Activated CD8-positive, alpha-beta memory T cell treated with anti-CD3 and anti-CD28 coated beads for 1 hour (primary cell): Measurements from ENCODE around the gene KDM1B.
"Not testable (repeated sequence)": the region's sequence is repeated elsewhere in the genome, so short reads cannot be mapped to it uniquely, and the experiment has no call there.

Experiments used
- DNase-seq, 2 donors: peaks; one replicate each; pipeline ENCODE4 v3.0.0-alpha.2; 2020; ENCODE audit warnings: low read depth in 1 of 2; ENCODE audit errors: extremely low read depth in 1 of 2

The KDM1B gene

GRCh38 chr6:18151391-18151790 is 3.8 kb upstream of the KDM1B start:
- not testable (repeated sequence) for DNase-seq

GRCh38 chr6:18151801-18152200 is 3.4 kb upstream of the KDM1B start:
- no peak for DNase-seq

GRCh38 chr6:18153311-18153703 is 1.9 kb upstream of the KDM1B start:
- no peak for DNase-seq

DNA sequence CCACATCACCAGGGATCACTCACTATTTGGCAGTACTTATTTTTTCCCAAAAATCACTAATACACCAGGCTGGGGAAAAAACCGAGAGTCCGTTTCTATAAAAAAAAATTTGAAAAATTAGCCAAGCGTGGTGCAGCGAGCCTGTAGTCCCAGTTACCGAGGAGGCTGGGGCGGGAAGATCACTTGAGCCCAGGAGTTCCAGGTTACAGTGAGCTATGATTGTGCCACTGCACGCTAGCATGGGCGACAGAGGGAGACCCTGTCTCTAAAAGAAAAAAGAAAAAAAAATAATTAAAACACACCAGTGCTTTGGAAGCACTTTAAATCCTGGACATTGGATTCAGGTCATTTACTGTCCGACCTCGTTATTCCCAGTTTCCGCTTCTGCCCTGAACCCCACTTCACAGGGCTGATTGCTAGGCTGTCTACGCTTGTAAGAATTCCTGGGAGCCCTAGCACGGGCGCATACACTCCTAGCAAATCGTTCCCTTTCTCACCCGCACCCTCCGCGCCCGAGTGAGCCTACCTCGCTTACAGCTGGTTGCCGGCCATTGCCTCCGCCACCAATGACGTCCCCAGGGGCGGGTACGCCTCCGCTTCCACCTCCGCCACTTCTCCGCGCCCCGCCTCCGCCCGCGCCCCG is 594 bp upstream of the KDM1B start, which contains the start of gene TPMT:
TSS of gene TPMT (minus strand) at position 571 of the 643 bp plus-strand sequence. CDS start 5,950 bp downstream, outside the sequence.
- no peak for DNase-seq

DNA sequence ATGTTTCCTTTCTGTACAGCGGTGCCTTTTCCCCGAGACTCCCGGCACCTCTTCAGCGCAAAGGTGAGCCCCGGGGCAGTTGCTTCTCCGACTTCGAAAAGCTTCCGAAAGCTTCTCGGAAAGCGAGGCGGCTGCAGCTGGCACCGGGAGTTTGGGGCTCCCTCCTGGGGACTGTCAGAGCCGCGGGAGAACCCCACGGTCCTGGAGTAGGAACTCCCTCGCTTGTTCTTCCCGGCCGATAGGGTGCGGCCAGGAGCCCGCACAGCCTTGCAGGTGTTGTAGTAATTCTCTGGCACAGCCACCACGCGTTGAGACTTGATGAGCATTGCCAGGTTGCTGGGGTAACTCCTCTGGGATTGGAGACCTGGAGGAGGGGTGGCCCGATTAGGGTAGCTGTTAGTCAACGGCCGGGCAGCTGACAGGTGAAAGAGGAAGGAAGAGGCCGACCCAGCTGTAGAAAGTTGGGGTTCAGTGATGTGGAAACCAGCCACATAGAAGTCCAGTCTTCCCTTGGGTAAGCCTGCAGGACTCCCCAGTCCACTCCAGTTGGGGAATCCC is 721 bp downstream of the KDM1B start:
- peak; percentile 3 to 32 for DNase-seq

DNA sequence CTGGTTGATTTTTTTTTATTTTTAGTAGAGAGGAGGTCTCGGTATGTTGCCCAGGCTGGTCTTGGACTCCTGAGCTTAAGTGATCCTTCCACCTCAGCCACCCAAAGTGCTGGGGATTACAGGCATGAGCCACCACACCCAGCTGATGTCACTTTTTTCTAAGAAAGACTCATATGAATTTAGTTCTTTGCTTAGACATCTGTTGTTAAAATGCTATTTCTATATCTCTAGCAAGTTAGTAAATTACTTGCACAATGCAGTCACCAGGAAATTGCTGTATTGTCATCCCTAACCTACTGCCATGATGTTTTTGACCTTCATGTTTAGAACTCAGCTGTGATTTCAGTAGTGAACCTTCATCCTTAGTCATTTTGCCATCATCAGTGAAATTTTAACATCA is 5.7 kb downstream of the KDM1B start:
- DNase-seq: no peak

- DNase-seq: no peak
These were observed 6.2 kb downstream of the KDM1B start for GRCh38 chr6:18161431-18161830.

DNA sequence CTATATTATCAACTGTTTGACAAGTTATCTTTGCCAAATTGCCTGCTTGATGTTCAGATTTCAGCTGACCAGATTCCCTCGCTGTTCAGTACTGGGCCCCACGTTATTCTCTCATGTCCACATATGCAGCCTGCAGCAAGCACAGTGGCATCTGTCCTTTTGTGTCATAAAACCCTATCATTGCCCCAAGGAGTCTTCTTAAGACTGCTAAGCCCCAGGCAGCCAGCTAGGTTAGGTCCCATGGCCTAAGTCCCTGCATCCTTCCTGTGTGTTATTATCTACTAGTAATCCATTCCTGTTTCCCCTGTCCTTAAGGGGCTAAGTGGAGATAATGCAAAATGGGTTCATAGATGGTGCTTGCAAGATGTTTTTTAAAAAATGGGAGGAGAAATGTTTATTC is 7.2 kb downstream of the KDM1B start:
- DNase-seq: no peak

- no peak for DNase-seq
These were observed 10.5 kb downstream of the KDM1B start for GRCh38 chr6:18165751-18166150.

GRCh38 chr6:18166312-18167036 is 11.3 kb downstream of the KDM1B start:
- no peak for DNase-seq

GRCh38 chr6:18168264-18168663 is 13.0 kb downstream of the KDM1B start:
- DNase-seq: no peak

GRCh38 chr6:18171871-18172270 is 16.6 kb downstream of the KDM1B start:
- DNase-seq: no peak

DNA sequence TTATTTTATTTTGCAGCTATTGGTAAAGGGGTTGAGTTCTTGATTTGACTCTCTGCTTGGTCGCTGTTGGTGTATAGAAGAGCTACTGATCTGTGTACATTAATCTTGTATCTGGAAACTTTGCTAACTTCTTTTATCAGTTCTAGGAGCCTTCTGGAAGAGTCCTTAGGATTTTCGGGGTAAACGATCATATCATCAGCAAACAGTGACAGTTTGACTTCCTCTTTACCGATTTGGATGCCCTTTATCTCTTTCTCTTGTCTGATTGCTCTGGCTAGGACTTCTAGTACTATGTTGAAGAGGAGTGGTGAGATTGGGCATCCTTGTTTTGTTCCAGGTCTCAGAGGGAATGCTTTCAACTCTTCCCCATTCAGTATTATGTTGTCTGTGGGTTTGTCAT is 21.0 kb downstream of the KDM1B start:
- not testable (repeated sequence) for DNase-seq

DNA sequence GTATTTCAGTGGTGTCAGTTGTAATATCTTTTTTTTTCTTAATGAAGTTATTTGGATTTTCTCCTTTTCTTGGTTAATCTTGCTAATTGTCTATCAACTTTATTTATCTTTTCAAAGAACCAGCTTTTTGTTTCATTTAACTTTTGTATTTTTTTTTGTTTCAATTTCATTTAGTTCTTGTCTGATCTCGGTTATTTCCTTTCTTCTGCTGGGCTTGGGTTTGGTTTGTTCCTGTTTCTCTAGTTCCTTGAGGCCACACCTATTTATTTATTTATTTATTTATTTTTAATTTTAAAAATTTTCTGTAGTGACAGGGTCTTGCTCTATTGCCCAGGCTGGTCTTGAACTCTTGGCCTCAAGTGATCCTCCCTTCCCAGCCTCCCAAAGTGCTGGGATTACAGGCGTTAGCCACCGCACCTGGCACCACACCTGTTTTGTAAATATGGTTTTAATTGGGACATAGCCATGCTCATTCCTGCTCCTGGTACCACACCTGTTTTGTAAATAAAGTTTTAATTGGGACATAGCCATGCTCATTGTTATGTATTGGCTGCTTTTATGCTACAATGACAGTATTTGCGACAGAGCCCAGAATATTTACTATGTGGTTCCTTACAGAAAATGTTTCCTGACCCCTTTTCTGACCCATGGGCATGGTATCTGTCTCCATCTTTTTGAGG is 22.2 kb downstream of the KDM1B start:
- DNase-seq: no peak

DNA sequence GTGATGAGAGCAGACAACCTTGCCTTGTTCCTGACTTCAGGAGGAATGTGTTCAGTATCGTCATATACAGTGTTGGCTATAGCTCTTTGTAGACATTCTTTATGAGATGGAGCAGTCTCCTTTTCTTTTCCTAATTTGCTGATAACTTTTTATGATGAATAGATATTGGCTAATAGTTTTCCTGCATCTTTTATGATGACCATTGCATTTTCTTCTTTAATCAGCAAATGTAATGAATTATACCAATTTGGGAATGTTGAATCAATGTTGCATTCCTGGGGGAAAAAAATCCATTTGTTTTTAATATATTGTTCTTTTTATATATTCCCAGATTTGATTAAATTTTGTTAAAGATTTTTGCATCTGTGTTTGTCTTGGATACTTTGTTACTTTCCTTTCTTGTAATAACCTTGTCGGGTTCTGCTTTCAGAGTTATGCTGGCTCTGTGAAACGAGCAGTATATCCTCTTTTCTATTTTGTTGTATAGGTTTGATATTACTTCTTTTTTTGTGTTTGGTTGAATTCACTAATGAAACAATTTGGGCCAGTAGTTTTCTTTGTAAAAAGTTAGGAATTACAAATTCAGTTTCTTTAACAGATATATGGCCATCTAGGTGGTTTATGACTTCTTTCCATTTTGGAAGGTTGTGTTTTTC is 23.9 kb downstream of the KDM1B start:
- DNase-seq: no peak

DNA sequence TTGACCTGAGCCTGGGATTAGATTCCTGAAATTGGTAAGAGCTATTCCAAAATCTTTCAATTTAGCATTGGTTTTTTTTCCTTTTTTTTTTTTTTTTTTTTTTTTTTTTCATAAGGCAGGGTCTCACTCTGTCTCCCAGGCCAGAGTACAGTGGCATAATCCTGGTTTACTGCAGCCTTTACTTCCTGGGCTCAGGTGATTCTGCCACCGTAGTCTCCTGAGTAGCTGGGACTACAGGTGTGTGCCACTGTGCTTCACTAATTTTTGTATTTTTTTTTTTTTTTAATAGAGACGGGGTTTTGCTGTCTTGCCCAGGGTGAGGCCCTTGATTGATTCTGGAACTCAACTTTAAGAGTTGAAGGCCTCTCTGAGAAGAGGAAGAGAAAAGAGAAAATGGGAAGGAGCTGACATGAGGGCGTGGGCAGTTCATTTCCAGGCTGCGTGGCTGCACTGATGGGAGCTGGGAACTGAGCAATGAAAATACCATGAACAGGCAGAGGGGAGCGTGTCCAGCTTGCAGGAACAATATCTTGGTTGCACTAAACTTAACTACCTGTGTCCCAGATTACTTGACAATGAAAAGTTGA is 24.6 kb downstream of the KDM1B start:
- no peak for DNase-seq

DNA sequence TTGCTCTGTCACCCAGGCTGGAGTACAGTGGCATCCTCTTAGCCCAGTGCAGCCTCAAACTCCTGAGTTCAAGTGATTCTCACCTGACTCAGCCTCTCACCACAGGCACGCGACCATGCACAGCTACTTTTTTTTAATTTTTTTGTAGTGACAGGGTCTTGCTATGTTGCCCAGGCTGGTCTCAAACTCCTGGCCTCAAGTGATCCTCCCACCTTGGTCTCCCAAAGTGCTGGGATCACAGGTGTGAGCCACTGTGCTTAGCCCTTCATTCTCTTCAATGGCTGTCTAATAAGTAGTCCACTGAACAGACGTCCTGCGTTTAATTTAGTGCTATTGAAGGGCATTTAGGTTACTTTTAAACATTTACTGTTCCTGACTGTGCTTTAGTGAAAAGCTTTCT is 27.3 kb downstream of the KDM1B start:
- DNase-seq: no peak

DNA sequence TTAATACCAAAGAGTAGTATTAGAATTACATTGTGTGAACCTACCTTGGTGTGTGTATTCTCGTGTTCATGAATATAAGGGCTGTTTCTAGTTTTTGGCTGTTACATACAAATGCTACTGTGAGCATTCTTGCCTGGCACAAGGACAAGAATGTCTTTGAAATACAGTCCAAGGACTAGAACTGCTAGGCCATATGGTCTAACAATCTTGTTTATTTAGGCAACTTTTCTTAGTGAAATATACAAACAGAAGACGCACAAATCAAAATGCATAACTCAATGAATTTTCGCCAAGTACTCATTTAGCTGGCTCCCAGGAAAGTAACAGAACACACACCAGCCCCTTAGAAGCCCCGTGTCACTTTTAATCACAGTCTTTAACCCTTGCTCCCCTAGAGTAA is 28.5 kb downstream of the KDM1B start:
- no peak for DNase-seq

DNA sequence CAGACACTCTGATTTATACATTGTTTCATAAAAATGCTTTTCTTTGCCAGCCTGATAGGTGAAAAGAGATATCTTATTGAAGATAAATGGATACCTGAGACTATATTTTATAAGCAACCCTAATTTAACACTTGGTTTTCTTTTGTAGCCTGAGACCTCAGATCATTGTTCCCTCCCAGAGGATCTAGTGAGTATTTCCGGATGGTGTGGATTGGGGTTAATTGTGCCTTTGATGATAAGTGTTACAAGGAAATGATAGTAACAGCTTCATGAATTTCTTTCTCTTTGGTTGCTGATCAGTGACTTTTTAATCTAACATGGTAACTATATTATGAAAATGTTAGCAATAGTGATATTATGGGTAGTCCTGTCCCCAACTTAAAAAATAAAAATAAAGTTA is 30.4 kb downstream of the KDM1B start:
- no peak for DNase-seq

GRCh38 chr6:18186033-18186432 is 30.8 kb downstream of the KDM1B start:
- no peak for DNase-seq
